MM.1S (cell line): ENCODE data around the gene MAEA.

ENCODE experiments used
- DNase-seq: peaks from one replicate; pipeline ENCODE4 v3.0.0-alpha.2; 2015
- H2AFZ ChIP-seq: fragments of 300-600 bp; sonication (generic); 2 replicates; pipeline ENCODE4 v1.6.0; 2016; ENCODE audit warnings: antibody characterized with exemption, low read length
- H3F3A ChIP-seq: fragments of 300-600 bp; sonication (generic); 2 replicates; pipeline ENCODE4 v1.6.1; 2016; ENCODE audit warnings: mild to moderate bottlenecking, antibody characterized with exemption, low read length, moderate library complexity, mixed read lengths; ENCODE audit not compliant: insufficient read depth
- H3K27ac ChIP-seq: fragments of 300-600 bp; sonication (generic); 2 replicates; pipeline ENCODE4 v1.5.1; 2016; ENCODE audit warnings: mild to moderate bottlenecking, low read length
- H3K27me3 ChIP-seq: fragments of 300-600 bp; sonication (generic); replicated peaks from 2 replicates; pipeline ENCODE4 v1.6.0; 2016; ENCODE audit warnings: low read length; ENCODE audit not compliant: insufficient read depth
- H3K36me3 ChIP-seq: fragments of 300-600 bp; sonication (generic); replicated peaks from 2 replicates; pipeline ENCODE4 v1.6.1; 2016; ENCODE audit warnings: mild to moderate bottlenecking, low read length, mixed read lengths; ENCODE audit not compliant: insufficient read depth
- H3K4me1 ChIP-seq: fragments of 300-600 bp; sonication (generic); 2 replicates; pipeline ENCODE4 v1.6.1; 2016; ENCODE audit warnings: low read length, mixed read lengths
- H3K4me2 ChIP-seq: fragments of 300-600 bp; sonication (generic); 2 replicates; pipeline ENCODE4 v1.6.0; 2016; ENCODE audit warnings: low read depth, low read length
- H3K4me3 ChIP-seq: fragments of 300-600 bp; sonication (generic); 2 replicates; pipeline ENCODE4 v1.5.1; 2016; ENCODE audit warnings: low read length, mixed read lengths
- H3K79me2 ChIP-seq: fragments of 300-600 bp; sonication (generic); 2 replicates; pipeline ENCODE4 v1.6.1; 2016; ENCODE audit warnings: mixed run types, low read length, mixed read lengths
- H3K9ac ChIP-seq: fragments of 300-600 bp; sonication (generic); 2 replicates; pipeline ENCODE4 v1.6.1; 2016; ENCODE audit warnings: low read length, mixed read lengths
- H3K9me2 ChIP-seq: fragments of 300-600 bp; sonication (generic); replicated peaks from 2 replicates; pipeline ENCODE4 v1.6.1; 2016; ENCODE audit warnings: mild to moderate bottlenecking, low read length, mixed read lengths; ENCODE audit not compliant: insufficient read depth
- H3K9me3 ChIP-seq: fragments of 300-600 bp; sonication (generic); replicated peaks from 2 replicates; pipeline ENCODE4 v1.6.1; 2016; ENCODE audit warnings: mild to moderate bottlenecking, low read length, mixed read lengths; ENCODE audit not compliant: insufficient read depth
- H4K20me1 ChIP-seq: fragments of 300-600 bp; sonication (generic); 2 replicates; pipeline ENCODE4 v1.6.1; 2016; ENCODE audit warnings: mild to moderate bottlenecking, low read length, moderate library complexity, mixed read lengths; ENCODE audit not compliant: insufficient read depth
- CTCF ChIP-seq: fragments of 300-600 bp; sonication (generic); IDR thresholded peaks from 2 replicates; pipeline ENCODE4 v1.5.1; 2016; ENCODE audit warnings: antibody characterized with exemption, low read length, mixed read lengths
- EZH2 ChIP-seq: fragments of 300-600 bp; sonication (generic); optimal IDR thresholded peaks from 2 replicates; pipeline ENCODE3; 2017; ENCODE audit warnings: low read depth, mild to moderate bottlenecking, antibody characterized with exemption, low read length, mixed read lengths
- EZH2phosphoT487 ChIP-seq: fragments of 300-600 bp; sonication (generic); IDR thresholded peaks from 2 replicates; pipeline ENCODE4 v1.6.1; 2018; ENCODE audit warnings: antibody characterized with exemption, low read length

The MAEA gene

GRCh38 chr4:1375761-1376322 is 86.2 kb downstream of the MAEA start:
- Histone ChIP-seq H2AFZ (no peak overlapping the region), H3F3A (no peaks in the 10 kb centered on the region), H3K9me2 (no peaks in the 10 kb centered on the region), H3K9ac (no peak overlapping the region), H3K27me3 (no peaks in the 10 kb centered on the region), H3K36me3 (no peaks in the 10 kb centered on the region), H4K20me1 (no peaks in the 10 kb centered on the region), H3K4me3 (no peak overlapping the region), H3K9me3 (no peaks in the 10 kb centered on the region), H3K4me1 (no peaks in the 10 kb centered on the region), H3K27ac (no peak overlapping the region), H3K4me2 (no peak overlapping the region), H3K79me2 (no peaks in the 10 kb centered on the region)
- TF ChIP-seq EZH2phosphoT487 (no peak), EZH2 (no peak), CTCF (no peak)
- no peak for DNase-seq

- Histone ChIP-seq H2AFZ (no peak overlapping the region), H3K27ac (no peak overlapping the region), H3K9ac (no peak overlapping the region), H3K36me3 (no peaks in the 10 kb centered on the region), H3K9me2 (no peaks in the 10 kb centered on the region), H3F3A (no peaks in the 10 kb centered on the region), H3K9me3 (no peaks in the 10 kb centered on the region), H3K4me2 (no peak overlapping the region), H3K79me2 (no peaks in the 10 kb centered on the region), H3K27me3 (no peaks in the 10 kb centered on the region), H4K20me1 (no peaks in the 10 kb centered on the region), H3K4me3 (no peak overlapping the region), H3K4me1 (no peaks in the 10 kb centered on the region)
- TF ChIP-seq EZH2 = no peak
- TF ChIP-seq EZH2phosphoT487 = no peak
- no peak for TF ChIP-seq CTCF
- no peak for DNase-seq
Measured at GRCh38 chr4:1376391-1376840, 86.7 kb downstream of the MAEA start.

- no peak overlapping the region for H3K4me2 ChIP-seq
- H3K9ac ChIP-seq = no peak overlapping the region
- no peaks in the 10 kb centered on the region for H3K79me2 ChIP-seq
- H3K9me3 ChIP-seq = no peaks in the 10 kb centered on the region
- no peak for DNase-seq
- H3K27ac ChIP-seq = no peak overlapping the region
- H3F3A ChIP-seq = no peaks in the 10 kb centered on the region
- H3K27me3 ChIP-seq = no peaks in the 10 kb centered on the region
- no peaks in the 10 kb centered on the region for H3K9me2 ChIP-seq
- H4K20me1 ChIP-seq = no peaks in the 10 kb centered on the region
- no peak overlapping the region for H3K4me3 ChIP-seq
- no peak overlapping the region for H2AFZ ChIP-seq
- no peak for TF ChIP-seq EZH2
- no peak for TF ChIP-seq EZH2phosphoT487
- TF ChIP-seq CTCF = no peak
- H3K4me1 ChIP-seq = no peaks in the 10 kb centered on the region
- no peaks in the 10 kb centered on the region for H3K36me3 ChIP-seq
Measured at GRCh38 chr4:1376841-1377605, 87.3 kb downstream of the MAEA start.
